AML-193 (cell line): Measurements from ENCODE around the gene NOC2L.
"Not testable (repeated sequence)": the region's sequence is repeated elsewhere in the genome, so short reads cannot be mapped to it uniquely, and the experiment has no call there.

ENCODE experiments used
- DNase-seq, 2 experiments: peaks; one replicate each; lab custom pipeline; 2025; lab: John Stamatoyannopoulos, UW

NOC2L gene

DNA sequence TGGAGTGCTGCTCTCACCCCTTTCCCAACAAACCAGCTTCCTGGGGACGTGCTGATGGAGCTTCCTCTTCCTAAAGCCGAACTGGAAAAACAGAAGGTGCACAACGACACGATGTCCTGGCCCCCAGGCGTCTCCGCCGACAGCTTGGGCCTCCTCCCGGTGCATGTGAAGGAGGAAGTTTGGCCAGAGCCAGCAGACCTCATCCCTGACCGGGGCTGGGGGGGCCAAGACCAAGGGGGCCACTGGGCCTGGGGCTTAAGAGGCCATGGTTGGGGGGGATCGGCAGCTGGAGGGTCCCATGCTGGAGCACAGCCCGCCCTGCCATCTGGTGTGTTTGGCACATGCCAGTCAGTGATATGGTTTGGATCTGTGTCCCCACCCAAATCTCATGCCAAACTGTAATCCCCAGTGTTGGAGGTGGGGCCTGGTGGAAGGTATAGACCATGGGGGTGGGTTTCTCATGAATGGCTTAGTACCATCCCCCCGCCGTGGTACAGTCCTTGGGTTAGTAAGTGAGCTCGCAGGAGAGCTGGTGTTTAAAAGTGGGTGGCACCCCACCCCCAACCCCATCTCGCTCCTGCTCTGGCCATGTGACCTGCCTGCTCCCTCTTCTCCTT, 34.4 kb upstream of the NOC2L start:
- DNase-seq, result no peak

GRCh38 chr1:992362-992761, 33.3 kb upstream of the NOC2L start:
- DNase-seq, result no peak

GRCh38 chr1:991895-992294, 32.8 kb upstream of the NOC2L start:
- DNase-seq, result no peak

- DNase-seq, result not testable (repeated sequence)
Measured at GRCh38 chr1:991275-991674, 32.2 kb upstream of the NOC2L start.

DNA sequence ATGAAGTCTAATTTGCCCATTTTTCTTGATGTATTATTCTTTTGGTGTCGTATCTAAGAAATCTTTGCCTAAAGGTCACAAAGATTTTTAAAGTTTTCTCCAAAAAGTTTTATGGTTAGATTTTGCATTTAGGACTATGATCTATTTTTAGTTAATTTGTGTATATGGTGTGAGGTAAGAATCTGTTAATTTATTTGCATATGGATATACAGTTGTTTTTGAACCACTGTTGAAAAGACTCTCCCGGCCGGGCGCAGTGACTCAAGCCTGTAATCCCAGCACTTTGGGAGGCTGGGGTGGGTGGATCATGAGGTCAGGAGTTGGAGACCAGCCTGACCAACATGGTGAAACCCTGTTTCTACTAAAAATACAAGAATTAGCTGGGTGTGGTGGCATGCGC, 29.0 kb upstream of the NOC2L start:
- not testable (repeated sequence) for DNase-seq

- no peak for DNase-seq
Measured at GRCh38 chr1:985126-985525, 26.1 kb upstream of the NOC2L start.

GRCh38 chr1:984476-984814, 25.4 kb upstream of the NOC2L start:
- no peak for DNase-seq

GRCh38 chr1:983798-984475, 24.9 kb upstream of the NOC2L start:
- DNase-seq, result no peak

DNA sequence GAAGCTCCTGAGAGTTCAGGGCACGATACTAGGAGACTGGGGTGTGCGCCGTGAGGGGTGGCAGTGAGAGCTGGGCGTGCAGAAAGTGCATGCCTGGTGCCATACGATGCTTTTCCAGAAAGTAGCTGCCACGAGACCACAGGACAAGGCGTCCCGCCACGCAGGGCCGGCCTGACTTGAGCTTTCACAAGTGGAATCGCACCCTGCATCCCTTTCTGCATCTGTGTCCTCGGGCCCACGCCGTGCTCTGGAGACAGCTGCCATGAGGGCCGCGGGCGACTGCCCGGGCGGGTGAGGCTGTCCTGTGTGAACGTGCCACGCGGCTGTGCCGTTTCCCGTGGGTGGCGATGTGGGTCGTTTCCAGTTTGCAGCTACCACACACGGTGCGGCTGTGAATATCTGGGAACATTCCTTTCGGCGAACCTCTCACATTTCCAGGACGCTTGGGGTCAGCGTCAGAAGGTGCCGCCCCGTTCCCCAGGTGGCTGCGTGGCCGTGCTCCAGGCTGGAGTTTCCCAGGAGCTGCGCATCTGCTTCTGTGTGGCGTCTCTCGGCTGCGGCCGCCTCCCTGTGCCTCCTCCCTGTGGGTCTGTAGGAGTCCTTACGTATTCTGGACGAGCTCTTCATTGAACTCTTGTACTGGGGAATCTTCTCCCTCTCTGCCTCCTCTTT, 23.8 kb upstream of the NOC2L start:
- no peak for DNase-seq

DNA sequence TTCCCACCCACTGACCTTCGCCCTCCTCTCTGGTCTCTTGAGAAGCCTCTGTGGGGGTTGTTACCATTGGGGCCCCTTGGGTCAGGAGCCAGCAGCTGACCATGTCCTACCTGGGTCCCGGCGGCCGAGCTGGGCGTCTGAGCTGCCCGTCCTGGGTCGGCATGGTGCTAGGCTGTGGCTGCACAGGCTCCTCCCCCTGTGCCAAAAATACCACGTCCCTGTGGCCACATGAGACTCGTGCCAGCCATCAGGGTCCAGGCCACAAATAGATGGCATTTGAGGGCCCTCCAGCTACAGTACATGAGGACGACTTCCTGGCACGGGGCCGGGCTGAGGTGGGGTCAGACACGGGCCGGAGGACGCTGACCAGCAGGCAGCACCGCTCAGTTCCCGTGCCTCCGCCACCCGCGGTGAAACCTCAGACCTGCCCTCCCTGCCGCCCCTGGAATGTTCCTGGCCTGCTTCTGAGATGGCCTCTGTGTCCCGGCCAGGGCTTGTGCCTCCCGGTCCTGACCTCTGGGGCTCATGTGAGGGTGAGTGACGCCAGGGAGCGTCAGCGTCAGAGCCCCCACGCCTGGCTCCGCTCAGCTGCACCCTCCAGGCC, 23.0 kb upstream of the NOC2L start, which contains the start of gene PERM1:
Gene PERM1 (minus strand): TSS at position 139 of the 604 bp plus-strand sequence. CDS start 1,064 bp downstream, outside the sequence.
- no peak for DNase-seq

DNA sequence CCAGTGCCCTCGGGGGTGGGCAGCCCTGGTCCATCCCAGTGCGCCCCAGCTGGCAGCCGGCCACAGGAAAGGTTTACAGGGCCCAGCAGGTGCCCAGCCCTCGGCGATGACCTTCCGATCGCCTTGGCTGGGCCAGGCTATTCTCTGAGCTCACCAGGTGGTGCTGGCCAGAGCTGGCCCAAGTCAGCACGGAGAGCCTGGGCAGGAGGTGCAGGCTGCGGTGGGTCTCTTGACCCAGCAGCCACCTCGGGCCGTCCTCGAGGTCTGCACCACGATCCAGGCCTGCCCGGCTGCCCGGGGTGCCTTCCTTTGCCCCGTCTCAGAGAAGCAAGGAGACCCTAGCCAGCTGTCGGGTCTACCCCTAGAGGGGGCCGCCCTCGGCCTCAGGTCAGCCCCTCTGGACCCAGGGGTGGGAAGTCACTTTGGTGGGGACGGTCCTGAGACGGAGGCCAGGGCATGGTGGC, 22.5 kb upstream of the NOC2L start:
- no peak for DNase-seq

GRCh38 chr1:980602-981395, 21.7 kb upstream of the NOC2L start:
- no peak for DNase-seq

DNA sequence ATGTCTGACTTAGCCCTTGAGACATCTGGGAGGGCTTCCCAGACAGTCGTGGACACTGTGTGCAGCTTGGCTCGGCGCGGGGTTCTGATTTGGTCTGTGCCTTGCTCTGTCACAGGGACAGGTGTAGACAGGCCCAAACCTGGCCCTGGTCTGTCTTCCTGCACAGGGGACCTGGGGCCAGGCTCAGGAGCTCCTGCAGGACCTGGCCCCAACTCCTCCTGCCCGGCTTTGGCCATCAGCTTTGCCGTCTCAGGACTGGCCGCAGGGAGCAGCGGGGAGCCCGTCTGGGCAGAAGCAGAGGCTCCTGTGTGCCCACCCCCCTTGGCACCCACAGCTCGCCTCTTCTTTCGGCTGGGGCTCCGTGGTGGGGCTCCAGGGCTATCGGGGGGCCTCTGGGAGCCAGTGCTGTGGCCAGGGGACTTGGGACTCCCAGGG, 21.1 kb upstream of the NOC2L start:
- DNase-seq, result no peak

GRCh38 chr1:979744-980072, 20.7 kb upstream of the NOC2L start:
- DNase-seq, result no peak

- DNase-seq, result no peak
Measured at GRCh38 chr1:978835-979743, 20.0 kb upstream of the NOC2L start.

DNA sequence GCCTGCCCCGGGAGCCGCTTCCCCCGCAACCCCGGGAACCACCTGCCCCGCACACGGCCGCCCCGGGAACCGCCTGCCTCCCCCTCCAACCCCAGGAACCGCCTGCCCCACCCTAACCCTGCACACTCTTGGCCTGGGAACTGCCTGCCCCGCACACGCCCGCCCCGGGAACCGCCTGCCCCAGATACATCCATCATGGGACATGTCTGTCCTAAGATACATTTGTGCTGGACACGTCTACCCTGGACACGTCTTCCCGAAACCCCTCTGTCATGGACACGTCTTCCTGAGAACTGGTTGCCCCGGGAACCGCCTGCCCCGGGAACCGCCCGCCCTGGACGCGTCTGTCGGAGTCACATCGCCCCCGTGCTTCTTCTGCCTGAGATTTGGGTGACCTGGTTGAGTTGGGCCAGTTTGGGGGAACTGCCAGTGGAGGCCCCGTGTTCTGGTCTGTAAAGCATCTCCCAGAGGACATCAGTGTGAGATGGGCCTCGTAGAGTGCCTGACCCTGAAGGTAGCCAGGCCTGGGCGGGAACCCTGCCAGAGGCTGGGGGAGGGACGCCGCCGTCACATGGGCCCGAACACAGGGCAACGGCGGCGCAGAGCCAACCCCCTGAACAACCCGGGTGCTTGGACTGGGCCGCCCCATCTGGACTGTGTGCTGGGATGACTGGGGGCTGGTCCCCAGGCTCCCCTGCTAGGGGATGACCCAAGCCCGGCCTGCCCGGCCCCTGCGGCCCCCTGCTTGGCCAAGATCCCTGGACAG, 19.2 kb upstream of the NOC2L start:
- no peak for DNase-seq

DNA sequence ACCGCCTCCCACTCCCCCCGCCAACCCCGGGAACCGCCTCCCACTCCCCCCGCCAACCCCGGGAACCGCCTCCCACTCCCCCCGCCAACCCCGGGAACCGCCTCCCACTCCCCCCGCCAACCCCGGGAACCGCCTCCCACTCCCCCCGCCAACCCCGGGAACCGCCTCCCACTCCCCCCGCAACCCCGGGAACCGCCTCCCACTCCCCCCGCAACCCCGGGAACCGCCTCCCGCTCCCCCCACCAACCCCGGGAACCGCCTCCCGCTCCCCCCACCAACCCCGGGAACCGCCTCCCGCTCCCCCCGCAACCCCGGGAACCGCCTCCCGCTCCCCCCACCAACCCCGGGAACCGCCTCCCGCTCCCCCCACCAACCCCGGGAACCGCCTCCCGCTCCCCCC, 17.7 kb upstream of the NOC2L start:
- not testable (repeated sequence) for DNase-seq

GRCh38 chr1:975896-976683, 17.0 kb upstream of the NOC2L start:
- DNase-seq, result peak; percentile 50 to 51

GRCh38 chr1:975365-975764, 16.3 kb upstream of the NOC2L start:
- no peak for DNase-seq
